K562 (cell line): ENCODE data around the gene ZDHHC1. TPM values are rescaled to one million over a fixed set of nuclear protein-coding genes. Genes with fewer than 3 reads are reported as not detected.

Experiments used
- ATAC-seq: fragments of 200-7000 bp; cut with Tn5 transposase; 3 replicates; pipeline ENCODE4 v1.9.1; 2020; ENCODE audit warnings: moderate library complexity
- BruUV-seq: library from RNA; stranded (reverse); fragments of 400-500 nt; replicated peaks from 2 replicates; lab custom pipeline; 2021; lab: Mats Ljungman, UMichigan
- CTCF ChIA-PET: fragments of 300-600 bp; formaldehyde crosslinking; extraction: SDS; loops from one replicate; lab custom pipeline; 2021; ENCODE audit warnings: low intra/inter-chr PET ratio; lab: Yijun Ruan, JAX
- POLR2A ChIA-PET: fragments of 300-600, 350-650 bp; sonication (Branson Sonifier 250); formaldehyde crosslinking; extraction: SDS; loops from one replicate; lab custom pipeline; 2021; ENCODE audit warnings: antibody characterized with exemption, inconsistent platforms; lab: Yijun Ruan, JAX
- DNase-seq, 4 experiments: peaks; one replicate each; pipeline versions ENCODE4 v3.0.0 to v3.0.0-alpha.2; 2011 to 2018; ENCODE audit warnings: low spot score in 3 of 4, mixed read lengths in 3 of 4; ENCODE audit errors: extremely low read depth in 1 of 4
- FAIRE-seq: peaks from 2 replicates; lab custom pipeline; 2011; peaks lifted over from hg19 to GRCh38; lab: Jason Lieb, UNC
- H2AFZ ChIP-seq: 2 replicates; pipeline ENCODE4 v1.6.0; 2011; ENCODE audit warnings: low read depth, low read length, control low read depth, inconsistent platforms
- H3K27ac ChIP-seq: fragments of 200-600 bp; 3 replicates; pipeline ENCODE4 v1.8.0; 2011; ENCODE audit warnings: low read depth, mild to moderate bottlenecking, control low read depth, inconsistent platforms, low read length, moderate library complexity, mixed read lengths; ENCODE audit errors: extremely low read depth
- H3K27me3 ChIP-seq, 2 experiments: fragments of 300-600 bp in 1 of 2; 2 replicates in 1 of 2; 3 replicates in 1 of 2; pipeline versions ENCODE4 v1.6.0 to v1.8.0; 2011; ENCODE audit warnings: inconsistent platforms in 2 of 2, low read length in 2 of 2, mild to moderate bottlenecking in 1 of 2, mixed read lengths in 1 of 2, moderate library complexity in 1 of 2; ENCODE audit not compliant: control insufficient read depth in 2 of 2, insufficient read depth in 2 of 2
- H3K36me3 ChIP-seq: fragments of 300-600 bp; 3 replicates; pipeline ENCODE4 v1.8.0; 2011; ENCODE audit warnings: mild to moderate bottlenecking, low read length, inconsistent platforms; ENCODE audit not compliant: control insufficient read depth, insufficient read depth
- H3K4me1 ChIP-seq, 2 experiments: fragments of 200-600 bp in 1 of 2; replicated peaks in 1 of 2; 2 replicates in 1 of 2; 3 replicates in 1 of 2; pipeline versions ENCODE4 v1.5.1 to v1.8.0; 2011; ENCODE audit warnings: inconsistent platforms in 2 of 2, low read length in 2 of 2, mild to moderate bottlenecking in 1 of 2, mixed read lengths in 1 of 2, moderate library complexity in 1 of 2; ENCODE audit not compliant: control insufficient read depth in 2 of 2, insufficient read depth in 2 of 2
- H3K4me2 ChIP-seq: 2 replicates; pipeline ENCODE4 v1.6.1; 2011; ENCODE audit warnings: low read length, control low read depth, inconsistent platforms, mixed read lengths; ENCODE audit not compliant: insufficient read depth
- H3K4me3 ChIP-seq: fragments of 200-600 bp; sonication (generic), shearing (Covaris generic); 2 replicates; pipeline ENCODE4 v1.5.1; 2016; ENCODE audit warnings: control low read depth, inconsistent platforms
- H3K79me2 ChIP-seq: fragments of 200-600 bp; 3 replicates; pipeline ENCODE4 v1.8.0; 2011; ENCODE audit warnings: low read length, inconsistent platforms; ENCODE audit not compliant: control insufficient read depth, insufficient read depth
- H3K9ac ChIP-seq, 2 experiments: 2 replicates each; pipeline versions ENCODE4 v1.6.0 to v1.6.1; 2011; ENCODE audit warnings: low read depth in 2 of 2, low read length in 2 of 2, control low read depth in 1 of 2, inconsistent platforms in 1 of 2, mild to moderate bottlenecking in 1 of 2, mixed read lengths in 1 of 2; ENCODE audit not compliant: insufficient read depth in 1 of 2
- H3K9me1 ChIP-seq: one replicate; pipeline ENCODE4 v1.6.0; 2011; ENCODE audit warnings: inconsistent platforms, mild to moderate bottlenecking, low read length, moderate library complexity; ENCODE audit not compliant: control insufficient read depth, insufficient read depth
- H3K9me3 ChIP-seq: replicated peaks from 2 replicates; pipeline ENCODE4 v1.5.1; 2011; ENCODE audit warnings: low read depth, low read length, inconsistent platforms; ENCODE audit not compliant: control insufficient read depth, insufficient read depth
- H4K20me1 ChIP-seq: replicated peaks from 2 replicates; pipeline ENCODE4 v1.6.1; 2011; ENCODE audit warnings: low read length, inconsistent platforms, mixed read lengths; ENCODE audit not compliant: control insufficient read depth, insufficient read depth
- E2F3 ChIP-seq: fragments of 250-450 bp; sonication (Bioruptor Pico); IDR thresholded peaks from 2 replicates; pipeline ENCODE4 v1.4.0; 2020; ENCODE audit warnings: mild to moderate bottlenecking
- HDGF ChIP-seq: fragments of 450-650 bp; IDR thresholded peaks from 2 replicates; pipeline ENCODE4 v1.6.1; 2016
- HNRNPLL ChIP-seq: fragments of 200-400 bp; formaldehyde crosslinking; IDR thresholded peaks from 2 replicates; pipeline ENCODE4 v1.6.1; 2017; ENCODE audit warnings: low read length, low read depth, mild to moderate bottlenecking; ENCODE audit not compliant: poor library complexity, severe bottlenecking
- PHTF2 ChIP-seq: fragments of 250-450 bp; sonication (Bioruptor Pico); IDR thresholded peaks from 2 replicates; pipeline ENCODE4 v1.5.0; 2021; ENCODE audit warnings: mild to moderate bottlenecking
- ZNF121 ChIP-seq: sonication (generic); formaldehyde crosslinking; conservative IDR thresholded peaks from 2 replicates; pipeline ENCODE4 v1.8.0; 2022; ENCODE audit warnings: missing genetic modification reagents
- ZNF140 ChIP-seq: fragments of 250-450 bp; sonication (Bioruptor Pico); IDR thresholded peaks from 2 replicates; pipeline ENCODE4 v1.8.0; 2021; ENCODE audit warnings: moderate library complexity, mild to moderate bottlenecking, inconsistent platforms
- WGBS: fragments of 100-300 bp; shearing (Covaris generic); methylation state at CpG from one replicate; pipeline ENCODE4 v1.1.6; 2016; ENCODE audit warnings: low coverage, mixed read lengths; ENCODE audit not compliant: insufficient coverage; ENCODE audit errors: missing lambda C conversion rate; 5-methylcytosine and 5-hydroxymethylcytosine counted together
- in situ Hi-C: fragments of 300-500 bp; cut with MboI; formaldehyde crosslinking; loops from 4 replicates; pipeline ENCODE4 v1.15.0; 2018; ENCODE audit warnings: inconsistent platforms, mixed read lengths
- intact Hi-C: fragments of 100-400 bp; cut with micrococcal nuclease; formaldehyde crosslinking; loops from 2 replicates; pipeline ENCODE4 v1.14.2; 2022
- polyA plus RNA-seq, 8 experiments: library from polyadenylated mRNA; depleted of rRNA in 4 of 8; stranded (reverse) in 5 of 8; unstranded in 3 of 8; fragments of >200 nt; fragmentation: Nextera tagmentation in 2 of 8; fragmentation: Illumina TruSeq in 1 of 8; extraction: Ambion mirVana in 2 of 8; extraction: Trizol in 1 of 8; gene quantifications; 2 replicates each; pipeline versions ENCODE4 v1.2.1 to v1.2.3, GENCODE V29; 2011 to 2014; ENCODE audit warnings: inconsistent platforms in 1 of 8, missing spikeins in 1 of 8
- total RNA-seq, 7 experiments: library from RNA; depleted of rRNA in 6 of 7; stranded (reverse); fragments of >200 nt in 6 of 7; fragmentation: Illumina TruSeq in 2 of 7; extraction: Trizol in 2 of 7; gene quantifications; 2 replicates each; pipeline versions ENCODE4 v1.2.1 to v1.2.3, GENCODE V29; 2011 to 2021; ENCODE audit warnings: low replicate concordance in 1 of 7
- TF ChIP-seq, protein P1 (sequence below): sonication (generic); formaldehyde crosslinking; IDR thresholded peaks from 2 replicates; pipeline ENCODE4 v1.8.1; 2023; ENCODE audit warnings: mild to moderate bottlenecking, missing genetic modification reagents

ZDHHC1 gene
- total and polyA plus RNA-seq, 9 of the 15 experiments (the other 6 are each of a cell fraction or from before 2014, with no cell fraction given): 0.06 to 0.77 (median 0.25) TPM; not detected in 4

DNA sequence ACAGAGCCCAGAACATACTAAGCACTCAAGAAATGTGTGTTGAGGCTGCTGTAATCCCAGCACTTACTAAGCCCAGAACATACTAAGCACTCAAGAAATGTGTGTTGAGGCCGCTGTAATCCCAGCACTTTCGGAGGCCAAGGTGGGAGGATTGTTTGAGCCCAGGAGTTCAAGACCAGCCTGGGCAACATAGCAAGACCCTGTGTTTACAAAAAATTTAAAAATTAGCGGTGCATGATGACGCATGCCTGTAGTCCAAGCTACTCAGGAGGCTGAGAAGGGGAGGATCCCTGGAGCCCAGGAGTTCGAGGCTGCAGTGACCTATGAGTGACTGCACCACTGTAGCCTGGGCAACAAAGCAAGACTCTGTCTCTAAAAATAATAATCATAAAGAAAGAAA is 6.7 kb upstream of the ZDHHC1 start:
- DNase-seq (no peak), ATAC-seq (no peak), FAIRE-seq (no peak)
- in situ Hi-C loops (loop anchor here (25.0 kb wide), 1 partner anchor 461 kb away; the partner anchor contains the start of gene CES3), intact Hi-C loops (loop anchor here (10.0 kb wide), 1 partner anchor 92 kb away; no protein-coding TSS in a partner anchor)
- POLR2A ChIA-PET: interaction anchor here (0.6 to 0.8 kb wide), 3 partner anchors 45 to 138 kb away, joined by 3 read pairs; no protein-coding TSS in a partner anchor
- no peak for TF ChIP-seq HNRNPLL
- TF ChIP-seq ZNF140 (CRISPR knock-in tag): no peak
- TF ChIP-seq, protein P1, sequence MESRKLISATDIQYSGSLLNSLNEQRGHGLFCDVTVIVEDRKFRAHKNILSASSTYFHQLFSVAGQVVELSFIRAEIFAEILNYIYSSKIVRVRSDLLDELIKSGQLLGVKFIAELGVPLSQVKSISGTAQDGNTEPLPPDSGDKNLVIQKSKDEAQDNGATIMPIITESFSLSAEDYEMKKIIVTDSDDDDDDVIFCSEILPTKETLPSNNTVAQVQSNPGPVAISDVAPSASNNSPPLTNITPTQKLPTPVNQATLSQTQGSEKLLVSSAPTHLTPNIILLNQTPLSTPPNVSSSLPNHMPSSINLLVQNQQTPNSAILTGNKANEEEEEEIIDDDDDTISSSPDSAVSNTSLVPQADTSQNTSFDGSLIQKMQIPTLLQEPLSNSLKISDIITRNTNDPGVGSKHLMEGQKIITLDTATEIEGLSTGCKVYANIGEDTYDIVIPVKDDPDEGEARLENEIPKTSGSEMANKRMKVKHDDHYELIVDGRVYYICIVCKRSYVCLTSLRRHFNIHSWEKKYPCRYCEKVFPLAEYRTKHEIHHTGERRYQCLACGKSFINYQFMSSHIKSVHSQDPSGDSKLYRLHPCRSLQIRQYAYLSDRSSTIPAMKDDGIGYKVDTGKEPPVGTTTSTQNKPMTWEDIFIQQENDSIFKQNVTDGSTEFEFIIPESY: peak; percentile 66; the same call in 1 of the 2 replicates
- no peak for TF ChIP-seq PHTF2 (CRISPR knock-in tag)
- no peak for TF ChIP-seq HDGF
- peak; percentile 81 for TF ChIP-seq ZNF121 (CRISPR knock-in tag)
- TF ChIP-seq E2F3: no peak
- WGBS: 20% methylated on average over 5 of the region's 5 CpGs
- no TSS peak for BruUV-seq
- H4K20me1 ChIP-seq: no peaks in the 10 kb centered on the region; the same call in 1 of the 2 replicates
- H3K9me1 ChIP-seq: no peaks in the 10 kb centered on the region
- no peaks in the 10 kb centered on the region for H3K79me2 ChIP-seq
- no peak overlapping the region for H3K4me2 ChIP-seq
- H3K9ac ChIP-seq: no peak overlapping the region
- H3K4me3 ChIP-seq: no peak overlapping the region
- H3K4me1 ChIP-seq: peaks cover 0 to 2% of the 10 kb centered on the region in 2 experiments; a peak in 2 of 5 replicates
- H3K36me3 ChIP-seq: no peaks in the 10 kb centered on the region
- CTCF ChIA-PET: no interaction called here
- H3K27ac ChIP-seq: no peak overlapping the region
- peaks cover 5 to 18% of the 10 kb centered on the region in 2 experiments; a peak in 4 of 5 replicates for H3K27me3 ChIP-seq
- H2AFZ ChIP-seq: no peak overlapping the region; the same call in 1 of the 2 replicates
- no peaks in the 10 kb centered on the region for H3K9me3 ChIP-seq
